HepG2 (cell line): ENCODE measurements around the gene PDS5B. TPM values are rescaled to one million over a fixed set of nuclear protein-coding genes. Genes with fewer than 3 reads are reported as not detected.
A peak's percentile ranks its signal among the peaks of the same experiment; 100 is the strongest.

Source experiments
- ARID2 ChIP-seq: sonication (generic); formaldehyde crosslinking; IDR thresholded peaks from 2 replicates; pipeline ENCODE4 v1.8.1; 2022; ENCODE audit warnings: mild to moderate bottlenecking, missing genetic modification reagents, borderline replicate concordance
- BRCA1 ChIP-seq: sonication (generic); formaldehyde crosslinking; IDR thresholded peaks from 2 replicates; pipeline ENCODE4 v1.4.0; 2020; ENCODE audit warnings: missing genetic modification reagents
- CBFB ChIP-seq: sonication (generic); formaldehyde crosslinking; IDR thresholded peaks from 2 replicates; pipeline ENCODE4 v1.4.0; 2020; ENCODE audit warnings: missing genetic modification reagents
- EHMT2 ChIP-seq: fragments of 200-600 bp; sonication (generic); IDR thresholded peaks from 2 replicates; pipeline ENCODE4 v1.7.0; 2017; ENCODE audit warnings: antibody characterized with exemption, low read depth, low read length, borderline replicate concordance
- KDM1A ChIP-seq: IDR thresholded peaks from 2 replicates; pipeline ENCODE4 v1.6.1; 2016; ENCODE audit warnings: missing compliant biosample characterization
- MED8 ChIP-seq: sonication (generic); formaldehyde crosslinking; IDR thresholded peaks from 2 replicates; pipeline ENCODE4 v1.8.1; 2023; ENCODE audit warnings: mild to moderate bottlenecking, missing genetic modification reagents; ENCODE audit not compliant: insufficient replicate concordance
- NBN ChIP-seq: fragments of 450-650 bp; conservative IDR thresholded peaks from 2 replicates; pipeline ENCODE4 v1.6.1; 2017
- NFIC ChIP-seq: IDR thresholded peaks from 2 replicates; pipeline ENCODE4 v1.6.1; 2012; ENCODE audit warnings: mild to moderate bottlenecking, low read length, inconsistent platforms
- SP5 ChIP-seq: IDR thresholded peaks from 2 replicates; pipeline ENCODE4 v1.6.1; 2016; ENCODE audit warnings: low read depth, borderline replicate concordance
- TP53 ChIP-seq: sonication (generic); formaldehyde crosslinking; conservative IDR thresholded peaks from 2 replicates; pipeline ENCODE4 v1.4.0; 2020; ENCODE audit warnings: missing genetic modification reagents
- TSC22D2 ChIP-seq: sonication (generic); formaldehyde crosslinking; IDR thresholded peaks from 2 replicates; pipeline ENCODE4 v1.5.1; 2020; ENCODE audit warnings: missing genetic modification reagents, mild to moderate bottlenecking, borderline replicate concordance
- YEATS2 ChIP-seq: sonication (generic); formaldehyde crosslinking; IDR thresholded peaks from 2 replicates; pipeline ENCODE4 v1.4.0; 2020; ENCODE audit warnings: missing genetic modification reagents, borderline replicate concordance
- ZBTB1 ChIP-seq: sonication (generic); formaldehyde crosslinking; IDR thresholded peaks from 2 replicates; pipeline ENCODE4 v1.4.0; 2020; ENCODE audit warnings: missing genetic modification reagents, borderline replicate concordance
- ZFAT ChIP-seq: sonication (generic); formaldehyde crosslinking; conservative IDR thresholded peaks from 2 replicates; pipeline ENCODE4 v1.8.1; 2023; ENCODE audit warnings: missing genetic modification reagents, inconsistent platforms
- ZNF160 ChIP-seq: sonication (generic); formaldehyde crosslinking; IDR thresholded peaks from 2 replicates; pipeline ENCODE4 v1.8.0; 2022; ENCODE audit warnings: mild to moderate bottlenecking, inconsistent platforms, missing genetic modification reagents
- ZNF331 ChIP-seq: sonication (generic); formaldehyde crosslinking; IDR thresholded peaks from 2 replicates; pipeline ENCODE4 v1.4.0; 2020; ENCODE audit warnings: missing genetic modification reagents
- ZNF367 ChIP-seq: sonication (generic); formaldehyde crosslinking; IDR thresholded peaks from 2 replicates; pipeline ENCODE4 v1.4.0; 2020; ENCODE audit warnings: missing genetic modification reagents, borderline replicate concordance
- ZNF547 ChIP-seq: sonication (generic); formaldehyde crosslinking; IDR thresholded peaks from 2 replicates; pipeline ENCODE4 v1.5.1; 2020; ENCODE audit warnings: mild to moderate bottlenecking, missing genetic modification reagents
- ZNF549 ChIP-seq: sonication (generic); formaldehyde crosslinking; IDR thresholded peaks from 2 replicates; pipeline ENCODE4 v1.5.0; 2020; ENCODE audit warnings: missing genetic modification reagents
- ZNF788 ChIP-seq: sonication (generic); formaldehyde crosslinking; IDR thresholded peaks from 2 replicates; pipeline ENCODE4 v1.5.0; 2020; ENCODE audit warnings: mild to moderate bottlenecking, missing genetic modification reagents, borderline replicate concordance
- ZSCAN29 ChIP-seq: sonication (generic); formaldehyde crosslinking; conservative IDR thresholded peaks from 2 replicates; pipeline ENCODE4 v1.4.0; 2020; ENCODE audit warnings: mild to moderate bottlenecking, missing genetic modification reagents
- polyA plus RNA-seq, 8 experiments: library from polyadenylated mRNA; depleted of rRNA in 3 of 8; stranded (reverse) in 7 of 8; unstranded in 1 of 8; fragments of >200 nt; fragmentation: Illumina TruSeq in 4 of 8; extraction: Trizol in 4 of 8; gene quantifications; 2 replicates each; pipeline versions ENCODE4 v1.2.1 to v1.2.3, GENCODE V29; 2011 to 2016; ENCODE audit warnings: low read depth in 4 of 8, missing spikeins in 1 of 8, mixed read lengths in 1 of 8; ENCODE audit not compliant: insufficient read depth in 1 of 8
- total RNA-seq, 5 experiments: library from RNA; depleted of rRNA; stranded (reverse); fragments of >200 nt; fragmentation: Illumina TruSeq; extraction: Trizol; gene quantifications; 2 replicates each; pipeline ENCODE4 v1.2.3, GENCODE V29; 2016; ENCODE audit warnings: low read depth in 1 of 5
- TF ChIP-seq, protein P1 (sequence below): sonication (generic); formaldehyde crosslinking; IDR thresholded peaks from 2 replicates; pipeline ENCODE4 v1.8.0; 2022; ENCODE audit warnings: mild to moderate bottlenecking, missing genetic modification reagents, borderline replicate concordance
- TF ChIP-seq, protein P2 (sequence below): sonication (generic); formaldehyde crosslinking; IDR thresholded peaks from 2 replicates; pipeline ENCODE4 v1.9.0; 2022; ENCODE audit warnings: low read depth, missing genetic modification reagents
- TF ChIP-seq, protein P3 (sequence below): sonication (generic); formaldehyde crosslinking; IDR thresholded peaks from 2 replicates; pipeline ENCODE4 v1.9.0; 2022; ENCODE audit warnings: missing genetic modification reagents, mild to moderate bottlenecking, borderline replicate concordance
- TF ChIP-seq, protein P4 (sequence below): IDR thresholded peaks from 2 replicates; pipeline ENCODE4 v1.6.1; 2016; ENCODE audit warnings: low read depth

Gene PDS5B
- total and polyA plus RNA-seq, 2 of the 13 experiments (the other 11 are each of a cell fraction or from before 2014, with no cell fraction given) = 5.8 to 24.6 TPM

DNA sequence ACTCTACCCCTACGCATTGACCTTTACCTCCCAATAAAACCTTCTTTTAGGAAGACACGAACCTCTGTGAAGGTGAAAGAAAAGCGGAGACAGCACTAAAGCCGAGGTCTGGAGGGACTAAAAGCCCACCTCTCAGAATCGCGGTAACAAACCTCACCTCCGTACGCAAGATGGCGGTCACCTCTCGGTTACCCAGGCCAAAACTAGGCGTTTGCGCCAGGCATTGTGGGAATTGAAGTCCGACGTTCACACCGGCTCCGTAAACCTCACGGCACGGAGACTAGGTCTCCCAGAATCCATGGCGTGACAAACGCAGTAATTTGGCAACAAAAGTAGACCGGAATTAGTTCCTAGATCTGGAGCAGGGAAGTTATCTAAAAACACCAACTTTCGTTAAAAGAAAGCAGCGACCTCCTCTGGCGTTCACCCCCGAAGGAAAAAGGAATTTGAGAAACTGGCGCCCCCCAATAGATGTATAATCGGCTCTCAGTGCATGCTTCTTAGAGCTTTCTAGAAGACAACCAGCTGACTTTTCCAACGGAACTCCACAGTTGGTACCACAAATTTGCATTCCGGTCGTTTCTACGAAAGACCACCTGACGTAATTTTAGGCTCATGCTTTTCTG, 47.5 kb upstream of the PDS5B start, which contains the start of gene N4BP2L2 (continued):
- TF ChIP-seq NBN (no peak), KDM1A (CRISPR knock-in tag) (no peak), ZNF367 (CRISPR knock-in tag) (no peak), MED8 (no peak), YEATS2 (CRISPR knock-in tag) (peak; percentile 54; the same call in 1 of the 2 replicates), TSC22D2 (CRISPR knock-in tag) (no peak), ZNF331 (CRISPR knock-in tag) (peak; percentile 23; the same call in 1 of the 2 replicates), NFIC (peak; percentile 46; the same call in 1 of the 2 replicates), TP53 (CRISPR knock-in tag) (no peak), ZBTB1 (CRISPR knock-in tag) (no peak), SP5 (CRISPR knock-in tag) (no peak), ZNF788 (CRISPR knock-in tag) (peak; percentile 88; the same call in 1 of the 2 replicates), ZNF549 (CRISPR knock-in tag) (no peak), EHMT2 (no peak; the same call in 1 of the 2 replicates), ARID2 (CRISPR knock-in tag) (no peak), CBFB (CRISPR knock-in tag) (peak; percentile 75), ZSCAN29 (CRISPR knock-in tag) (0 out of 2 replicates have a peak, but pooled peaks have one; percentile 42), ZNF547 (CRISPR knock-in tag) (no peak), ZFAT (CRISPR knock-in tag) (0 out of 2 replicates have a peak, but pooled peaks have one; percentile 48), ZNF160 (CRISPR knock-in tag) (peak; percentile 90; the same call in 1 of the 2 replicates), BRCA1 (CRISPR knock-in tag) (0 out of 2 replicates have a peak, but pooled peaks have one; percentile 29)
- TF ChIP-seq, protein P1, sequence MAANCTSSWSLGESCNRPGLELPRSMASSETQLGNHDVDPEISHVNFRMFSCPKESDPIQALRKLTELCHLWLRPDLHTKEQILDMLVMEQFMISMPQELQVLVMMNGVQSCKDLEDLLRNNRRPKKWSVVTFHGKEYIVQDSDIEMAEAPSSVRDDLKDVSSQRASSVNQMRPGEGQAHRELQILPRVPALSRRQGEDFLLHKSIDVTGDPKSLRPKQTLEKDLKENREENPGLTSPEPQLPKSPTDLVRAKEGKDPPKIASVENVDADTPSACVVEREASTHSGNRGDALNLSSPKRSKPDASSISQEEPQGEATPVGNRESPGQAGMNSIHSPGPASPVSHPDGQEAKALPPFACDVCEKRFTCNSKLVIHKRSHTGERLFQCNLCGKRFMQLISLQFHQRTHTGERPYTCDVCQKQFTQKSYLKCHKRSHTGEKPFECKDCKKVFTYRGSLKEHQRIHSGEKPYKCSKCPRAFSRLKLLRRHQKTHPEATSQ = 0 out of 2 replicates have a peak, but pooled peaks have one; percentile 16
- TF ChIP-seq, protein P2, sequence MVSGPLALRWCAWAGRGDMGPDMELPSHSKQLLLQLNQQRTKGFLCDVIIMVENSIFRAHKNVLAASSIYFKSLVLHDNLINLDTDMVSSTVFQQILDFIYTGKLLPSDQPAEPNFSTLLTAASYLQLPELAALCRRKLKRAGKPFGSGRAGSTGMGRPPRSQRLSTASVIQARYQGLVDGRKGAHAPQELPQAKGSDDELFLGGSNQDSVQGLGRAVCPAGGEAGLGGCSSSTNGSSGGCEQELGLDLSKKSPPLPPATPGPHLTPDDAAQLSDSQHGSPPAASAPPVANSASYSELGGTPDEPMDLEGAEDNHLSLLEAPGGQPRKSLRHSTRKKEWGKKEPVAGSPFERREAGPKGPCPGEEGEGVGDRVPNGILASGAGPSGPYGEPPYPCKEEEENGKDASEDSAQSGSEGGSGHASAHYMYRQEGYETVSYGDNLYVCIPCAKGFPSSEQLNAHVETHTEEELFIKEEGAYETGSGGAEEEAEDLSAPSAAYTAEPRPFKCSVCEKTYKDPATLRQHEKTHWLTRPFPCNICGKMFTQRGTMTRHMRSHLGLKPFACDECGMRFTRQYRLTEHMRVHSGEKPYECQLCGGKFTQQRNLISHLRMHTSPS = no peak
- TF ChIP-seq, protein P3, sequence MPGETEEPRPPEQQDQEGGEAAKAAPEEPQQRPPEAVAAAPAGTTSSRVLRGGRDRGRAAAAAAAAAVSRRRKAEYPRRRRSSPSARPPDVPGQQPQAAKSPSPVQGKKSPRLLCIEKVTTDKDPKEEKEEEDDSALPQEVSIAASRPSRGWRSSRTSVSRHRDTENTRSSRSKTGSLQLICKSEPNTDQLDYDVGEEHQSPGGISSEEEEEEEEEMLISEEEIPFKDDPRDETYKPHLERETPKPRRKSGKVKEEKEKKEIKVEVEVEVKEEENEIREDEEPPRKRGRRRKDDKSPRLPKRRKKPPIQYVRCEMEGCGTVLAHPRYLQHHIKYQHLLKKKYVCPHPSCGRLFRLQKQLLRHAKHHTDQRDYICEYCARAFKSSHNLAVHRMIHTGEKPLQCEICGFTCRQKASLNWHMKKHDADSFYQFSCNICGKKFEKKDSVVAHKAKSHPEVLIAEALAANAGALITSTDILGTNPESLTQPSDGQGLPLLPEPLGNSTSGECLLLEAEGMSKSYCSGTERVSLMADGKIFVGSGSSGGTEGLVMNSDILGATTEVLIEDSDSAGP (CRISPR knock-in tag) = peak; percentile 59; the same call in 1 of the 2 replicates
- TF ChIP-seq, protein P4, sequence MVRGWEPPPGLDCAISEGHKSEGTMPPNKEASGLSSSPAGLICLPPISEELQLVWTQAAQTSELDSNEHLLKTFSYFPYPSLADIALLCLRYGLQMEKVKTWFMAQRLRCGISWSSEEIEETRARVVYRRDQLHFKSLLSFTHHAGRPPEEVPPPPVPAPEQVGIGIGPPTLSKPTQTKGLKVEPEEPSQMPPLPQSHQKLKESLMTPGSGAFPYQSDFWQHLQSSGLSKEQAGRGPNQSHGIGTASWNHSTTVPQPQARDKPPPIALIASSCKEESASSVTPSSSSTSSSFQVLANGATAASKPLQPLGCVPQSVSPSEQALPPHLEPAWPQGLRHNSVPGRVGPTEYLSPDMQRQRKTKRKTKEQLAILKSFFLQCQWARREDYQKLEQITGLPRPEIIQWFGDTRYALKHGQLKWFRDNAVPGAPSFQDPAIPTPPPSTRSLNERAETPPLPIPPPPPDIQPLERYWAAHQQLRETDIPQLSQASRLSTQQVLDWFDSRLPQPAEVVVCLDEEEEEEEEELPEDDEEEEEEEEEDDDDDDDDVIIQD (CRISPR knock-in tag) = peak; percentile 75; the same call in 1 of the 2 replicates
